ENCODE measurements around the gene SPAG16.

DNA sequence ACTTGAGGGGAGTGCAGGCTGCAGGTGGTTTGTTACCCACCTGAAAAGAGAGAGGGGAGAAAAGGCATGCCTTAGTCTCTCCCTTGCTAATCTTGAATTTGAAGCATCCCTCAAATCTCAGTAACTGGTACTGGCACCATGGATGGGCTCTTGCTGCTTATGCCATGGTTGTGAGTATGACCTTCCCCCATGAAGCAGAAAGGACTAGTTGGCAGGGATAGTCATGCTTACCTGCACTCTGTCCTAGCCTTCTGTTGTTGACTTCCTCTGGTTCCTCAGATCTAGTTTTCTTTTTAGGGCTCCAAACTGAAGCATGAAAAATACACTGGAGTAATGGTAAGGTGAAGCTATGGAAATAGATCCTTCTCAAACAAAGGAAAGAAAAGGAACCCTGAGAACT is 191.2 kb downstream of the SPAG16 start:
- TF ChIP-seq, protein P1, sequence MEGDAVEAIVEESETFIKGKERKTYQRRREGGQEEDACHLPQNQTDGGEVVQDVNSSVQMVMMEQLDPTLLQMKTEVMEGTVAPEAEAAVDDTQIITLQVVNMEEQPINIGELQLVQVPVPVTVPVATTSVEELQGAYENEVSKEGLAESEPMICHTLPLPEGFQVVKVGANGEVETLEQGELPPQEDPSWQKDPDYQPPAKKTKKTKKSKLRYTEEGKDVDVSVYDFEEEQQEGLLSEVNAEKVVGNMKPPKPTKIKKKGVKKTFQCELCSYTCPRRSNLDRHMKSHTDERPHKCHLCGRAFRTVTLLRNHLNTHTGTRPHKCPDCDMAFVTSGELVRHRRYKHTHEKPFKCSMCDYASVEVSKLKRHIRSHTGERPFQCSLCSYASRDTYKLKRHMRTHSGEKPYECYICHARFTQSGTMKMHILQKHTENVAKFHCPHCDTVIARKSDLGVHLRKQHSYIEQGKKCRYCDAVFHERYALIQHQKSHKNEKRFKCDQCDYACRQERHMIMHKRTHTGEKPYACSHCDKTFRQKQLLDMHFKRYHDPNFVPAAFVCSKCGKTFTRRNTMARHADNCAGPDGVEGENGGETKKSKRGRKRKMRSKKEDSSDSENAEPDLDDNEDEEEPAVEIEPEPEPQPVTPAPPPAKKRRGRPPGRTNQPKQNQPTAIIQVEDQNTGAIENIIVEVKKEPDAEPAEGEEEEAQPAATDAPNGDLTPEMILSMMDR (conservative IDR thresholded peaks at IDR 0.05 in 1 of 2, IDR thresholded peaks at IDR 0.05 in 1 of 2; ENCODE audit: low read depth in 1 of 2, low read length in 2 of 2) = no peak
- TF ChIP-seq EZH2 (IDR thresholded peaks at IDR 0.05; ENCODE audit: low read length, missing control alignments) = no peak

Measured in fibroblast of lung (primary cell).